Right lobe of liver (tissue), 4 donors: Measurements from ENCODE around the gene ARL8B.

ENCODE experiments used
- POLR2A ChIP-seq: fragments of 450-650 bp; IDR thresholded peaks from one replicate; pipeline ENCODE4 v1.6.1; 2017; ENCODE audit warnings: antibody characterized with exemption, mild to moderate bottlenecking
- TF ChIP-seq, protein P1 (sequence below), 4 donors: fragments of 200-600 bp in 3 of 4; fragments of 450-650 bp in 1 of 4; IDR thresholded peaks; one replicate each; pipeline versions ENCODE4 v1.5.1 to v1.8.0; 2016 to 2022; ENCODE audit warnings: antibody characterized with exemption in 4 of 4, mild to moderate bottlenecking in 2 of 4
- donor health status: DM: no; HTN: no; CAD: no.
- donor health status: DM: no; HTN: no; CAD: no.
- donor health status: DM: no; HTN: yes; CAD: no.

DNA sequence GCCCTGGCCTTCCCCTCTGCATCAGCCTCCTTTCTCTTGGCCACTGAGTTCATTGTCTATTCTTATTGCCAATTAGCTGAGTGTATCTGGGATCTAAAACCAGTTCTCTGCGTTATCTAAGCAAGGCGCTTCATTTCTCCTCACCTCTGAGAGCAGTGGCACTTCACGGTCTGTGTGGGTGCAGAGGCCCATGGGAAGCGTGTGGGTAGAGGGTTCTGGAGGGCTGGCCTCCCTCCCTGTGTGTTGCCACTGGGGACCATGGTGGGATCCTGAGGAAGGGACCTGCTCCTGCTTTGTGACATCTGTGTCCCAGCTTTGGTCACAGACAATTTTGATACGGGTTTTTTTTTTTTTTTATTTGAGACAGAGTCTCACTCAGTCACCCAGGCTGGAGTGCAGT is 98.1 kb downstream of the ARL8B start:
- TF ChIP-seq, protein P1, sequence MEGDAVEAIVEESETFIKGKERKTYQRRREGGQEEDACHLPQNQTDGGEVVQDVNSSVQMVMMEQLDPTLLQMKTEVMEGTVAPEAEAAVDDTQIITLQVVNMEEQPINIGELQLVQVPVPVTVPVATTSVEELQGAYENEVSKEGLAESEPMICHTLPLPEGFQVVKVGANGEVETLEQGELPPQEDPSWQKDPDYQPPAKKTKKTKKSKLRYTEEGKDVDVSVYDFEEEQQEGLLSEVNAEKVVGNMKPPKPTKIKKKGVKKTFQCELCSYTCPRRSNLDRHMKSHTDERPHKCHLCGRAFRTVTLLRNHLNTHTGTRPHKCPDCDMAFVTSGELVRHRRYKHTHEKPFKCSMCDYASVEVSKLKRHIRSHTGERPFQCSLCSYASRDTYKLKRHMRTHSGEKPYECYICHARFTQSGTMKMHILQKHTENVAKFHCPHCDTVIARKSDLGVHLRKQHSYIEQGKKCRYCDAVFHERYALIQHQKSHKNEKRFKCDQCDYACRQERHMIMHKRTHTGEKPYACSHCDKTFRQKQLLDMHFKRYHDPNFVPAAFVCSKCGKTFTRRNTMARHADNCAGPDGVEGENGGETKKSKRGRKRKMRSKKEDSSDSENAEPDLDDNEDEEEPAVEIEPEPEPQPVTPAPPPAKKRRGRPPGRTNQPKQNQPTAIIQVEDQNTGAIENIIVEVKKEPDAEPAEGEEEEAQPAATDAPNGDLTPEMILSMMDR (IDR thresholded peaks at IDR 0.05): no peak
- TF ChIP-seq POLR2A: no peak
